Measurements from ENCODE around the gene NDUFAF4. TPM values are rescaled to one million over a fixed set of nuclear protein-coding genes. Genes with fewer than 3 reads are reported as not detected.
A peak's percentile ranks its signal among the peaks of the same experiment; 100 is the strongest.

Gene NDUFAF4
- total RNA-seq = 71.8 and 74.4 TPM in 2 replicates

DNA sequence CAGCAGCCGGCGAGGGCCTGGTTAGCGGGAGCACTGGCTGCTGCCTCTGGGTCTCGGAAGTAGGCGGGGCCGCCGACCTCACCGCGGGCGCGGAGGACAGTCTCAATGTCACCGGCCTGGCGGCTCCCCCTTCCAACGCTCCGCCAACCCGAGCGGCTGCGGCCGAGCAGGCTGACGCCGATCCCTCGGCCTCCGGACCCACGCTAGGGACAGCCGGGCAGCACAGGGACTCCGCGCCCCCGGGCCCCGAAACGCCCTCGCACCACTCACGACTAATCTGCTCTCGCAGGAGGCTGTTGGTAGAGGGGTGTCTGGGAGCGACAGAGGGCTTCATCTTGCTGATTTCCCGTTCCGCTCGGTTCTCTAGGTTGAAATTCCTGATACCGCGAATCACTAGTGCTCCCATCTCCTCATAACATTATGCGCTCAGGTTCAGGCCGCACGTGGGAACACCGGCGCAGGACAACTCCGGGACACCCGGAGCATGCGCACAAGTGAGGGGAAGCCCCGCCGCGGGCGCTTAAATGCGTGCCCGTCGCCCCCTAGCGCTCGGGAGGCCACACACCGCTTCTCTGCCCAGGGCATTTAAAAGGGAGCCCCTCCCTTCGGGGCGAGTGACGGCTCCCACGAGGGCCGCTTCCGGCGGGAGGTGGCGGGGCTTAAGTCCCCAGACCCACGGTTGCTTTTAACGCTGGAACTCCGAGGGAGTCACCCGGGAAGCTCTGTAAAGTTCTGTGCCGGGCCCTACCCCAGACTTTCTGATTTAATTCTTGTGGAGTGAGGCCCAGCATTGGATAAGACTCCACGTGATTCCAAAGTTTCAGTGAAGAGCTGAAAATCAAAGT lies at the start of gene NDUFAF4:
Gene NDUFAF4 (minus strand): TSS at position 496 of the 845 bp plus-strand sequence. CDS start 90 bp downstream, at position 406.
- Mint-ChIP-seq H3K4me3 (peak within 1 kb of the TSS; percentile 85), H3K36me3 (ENCODE audit: low read depth) (peaks cover 20% of the 10 kb centered on the region), H3K27me3 (peaks cover 8% of the 10 kb centered on the region), H3K27ac (peak within 1 kb of the TSS; percentile 96), H3K9me3 (no peaks in the 10 kb centered on the region), H3K4me1 (peaks cover 16% of the 10 kb centered on the region)
- intact Hi-C loops (cut with micrococcal nuclease) = loop anchor here (1.0 to 5.0 kb wide), 9 partner anchors 10 to 495 kb away; partner anchors contain the start of genes GPR63, KLHL32 and MMS22L
- DNase-seq = peak; percentile 99

DNA sequence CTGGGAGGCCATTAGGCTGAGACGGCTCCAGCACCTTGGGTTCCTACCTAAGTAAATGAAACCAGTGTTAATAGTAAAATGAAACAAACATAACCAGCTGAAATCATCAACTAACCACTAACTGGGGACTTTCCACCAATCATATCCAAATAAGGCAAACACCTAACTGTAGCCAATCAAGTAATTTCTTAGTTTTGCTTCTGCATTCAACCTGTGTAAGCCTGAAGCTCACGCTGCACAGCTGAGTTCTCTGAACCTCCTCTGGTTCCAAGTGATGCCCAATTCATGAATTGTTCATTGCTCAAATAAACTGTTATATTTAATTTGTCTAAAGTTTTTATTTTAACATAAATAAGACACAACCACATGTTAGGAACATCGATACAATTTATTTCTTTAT lies 49.4 kb upstream of the NDUFAF4 start:
- DNase-seq = peak; percentile 59
- intact Hi-C loops (cut with micrococcal nuclease) = no loop called here

DNA sequence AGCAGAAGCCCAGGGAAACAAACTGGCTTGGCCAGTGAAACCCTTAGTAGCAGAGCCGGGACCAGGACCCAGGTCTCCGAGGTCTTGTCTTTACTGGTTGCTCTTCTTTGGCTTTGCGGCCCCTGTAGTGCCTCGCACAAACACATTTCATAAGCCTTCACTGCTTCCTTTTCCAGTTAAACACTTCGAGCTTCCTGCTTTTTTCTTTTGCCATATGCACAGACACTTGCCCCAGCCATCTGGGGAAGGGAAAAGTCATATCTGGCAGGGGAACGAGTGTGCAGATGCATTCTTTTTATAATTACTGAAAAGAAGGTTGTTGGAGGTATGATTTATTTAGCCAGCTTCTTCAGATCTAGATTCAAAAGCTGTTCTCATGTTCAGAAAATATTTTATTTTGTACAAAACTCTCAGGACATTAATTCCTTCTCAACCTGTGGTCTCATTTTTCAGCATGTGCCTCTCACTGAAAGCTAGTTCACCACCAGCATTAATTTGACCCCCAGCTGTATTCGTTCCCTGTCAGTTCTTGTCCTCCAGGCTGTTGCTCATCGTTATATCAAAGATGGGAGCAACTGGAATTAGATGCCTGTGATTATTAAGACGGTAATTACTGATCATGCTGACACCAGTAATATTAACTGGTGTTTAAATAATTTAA lies 46.0 kb upstream of the NDUFAF4 start:
- Mint-ChIP-seq H3K4me1 (peaks cover 12% of the 10 kb centered on the region), H3K36me3 (ENCODE audit: low read depth) (peaks cover 2% of the 10 kb centered on the region), H3K27me3 (peaks cover 5% of the 10 kb centered on the region), H3K9me3 (peaks cover 3% of the 10 kb centered on the region), H3K27ac (no peak overlapping the region), H3K4me3 (no peak overlapping the region)
- intact Hi-C loops (cut with micrococcal nuclease) = no loop called here
- no peak for DNase-seq

More for the DNA sequence above, 49.4 kb upstream of the NDUFAF4 start:
- H3K9me3 Mint-ChIP-seq = peaks cover 3% of the 10 kb centered on the region
- H3K27ac Mint-ChIP-seq = no peak overlapping the region
- peaks cover 2% of the 10 kb centered on the region for H3K36me3 Mint-ChIP-seq (ENCODE audit: low read depth)
- peaks cover 4% of the 10 kb centered on the region for H3K27me3 Mint-ChIP-seq
- H3K4me1 Mint-ChIP-seq = peaks cover 3% of the 10 kb centered on the region
- no peak overlapping the region for H3K4me3 Mint-ChIP-seq

DNA sequence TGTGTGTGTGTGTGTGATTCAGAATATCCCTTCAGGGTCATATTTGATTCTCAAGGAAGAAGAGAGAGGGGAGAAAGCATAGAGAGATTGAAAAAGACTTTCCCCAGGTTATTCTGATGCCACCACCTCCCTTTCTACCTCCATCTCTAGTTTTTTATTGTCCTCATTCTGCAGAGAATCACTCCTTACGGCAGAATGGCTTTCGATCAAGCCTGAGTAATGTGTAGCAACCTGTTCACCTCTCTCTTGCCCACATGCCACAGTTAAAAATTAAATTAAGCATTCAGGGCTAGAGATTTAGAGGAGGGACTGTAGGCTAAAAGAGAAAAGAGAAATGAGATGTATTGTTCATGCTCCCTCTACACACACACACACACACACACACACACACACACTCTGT lies 45.0 kb upstream of the NDUFAF4 start:
- peaks cover 3% of the 10 kb centered on the region for H3K9me3 Mint-ChIP-seq
- no peak overlapping the region for H3K4me3 Mint-ChIP-seq
- no peak for DNase-seq
- no peak overlapping the region for H3K27ac Mint-ChIP-seq
- H3K27me3 Mint-ChIP-seq = peaks cover 5% of the 10 kb centered on the region
- intact Hi-C loops (cut with micrococcal nuclease) = no loop called here
- peaks cover 2% of the 10 kb centered on the region for H3K36me3 Mint-ChIP-seq (ENCODE audit: low read depth)
- peaks cover 12% of the 10 kb centered on the region for H3K4me1 Mint-ChIP-seq

DNA sequence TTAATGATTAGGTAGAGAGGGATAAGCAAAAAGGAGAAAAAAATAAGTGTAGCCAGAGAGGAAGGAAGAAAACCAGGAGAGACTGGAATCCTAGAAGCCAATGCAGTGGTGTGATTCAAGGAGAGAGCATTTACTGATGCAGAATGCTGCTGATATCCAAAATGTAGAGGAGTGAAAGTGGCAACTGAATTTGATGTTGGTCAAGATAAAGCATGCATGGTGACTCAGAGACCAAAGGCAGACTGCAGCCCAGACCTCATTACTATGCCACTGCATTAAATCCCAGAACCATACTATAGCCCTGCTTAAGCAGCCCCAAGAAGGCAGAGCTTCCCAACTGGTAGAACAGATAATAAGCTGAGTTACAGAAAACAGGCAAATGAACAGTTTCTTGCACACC lies 42.6 kb upstream of the NDUFAF4 start:
- no peak overlapping the region for H3K4me3 Mint-ChIP-seq
- no peaks in the 10 kb centered on the region for H3K9me3 Mint-ChIP-seq
- no peaks in the 10 kb centered on the region for H3K36me3 Mint-ChIP-seq (ENCODE audit: low read depth)
- H3K27me3 Mint-ChIP-seq = peaks cover 5% of the 10 kb centered on the region
- intact Hi-C loops (cut with micrococcal nuclease) = no loop called here
- no peak for DNase-seq
- peaks cover 8% of the 10 kb centered on the region for H3K4me1 Mint-ChIP-seq
- no peak overlapping the region for H3K27ac Mint-ChIP-seq

DNA sequence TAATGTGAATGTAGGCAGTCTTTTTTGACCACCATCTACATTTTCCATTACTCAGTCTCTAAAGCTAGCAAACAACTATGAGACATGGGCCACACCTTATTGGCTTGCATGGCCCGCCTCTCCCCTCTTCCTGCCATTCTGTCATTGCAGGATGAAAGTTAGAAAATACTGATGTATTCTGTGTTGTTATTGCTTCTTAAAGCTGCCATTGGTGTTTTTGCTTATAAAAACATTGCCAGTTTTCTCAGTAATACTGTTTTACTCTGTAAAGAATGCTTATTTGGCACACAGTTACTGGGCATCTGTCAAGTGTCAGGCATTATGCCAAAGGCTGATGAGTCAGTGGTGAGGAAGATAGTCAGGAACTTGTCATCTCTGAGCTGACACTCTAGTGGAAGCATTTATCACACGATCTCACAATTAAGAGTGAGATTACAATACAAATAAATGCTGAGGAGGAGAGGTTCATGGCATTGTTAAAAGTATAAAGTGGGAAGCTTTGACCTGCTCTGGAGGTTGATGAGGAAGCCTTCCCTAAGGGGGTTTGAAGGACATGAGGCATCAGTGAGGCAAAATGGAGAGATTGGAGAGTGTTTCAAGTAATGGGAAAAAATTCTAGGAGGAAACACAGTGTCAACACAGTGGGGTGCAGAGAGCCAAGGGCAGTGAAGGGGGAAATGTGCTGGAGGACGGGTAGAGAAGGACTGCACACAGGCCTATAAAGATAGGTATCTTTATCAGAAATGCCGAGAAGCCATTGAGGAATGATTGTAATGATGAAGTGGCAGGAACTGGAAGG lies 41.5 kb upstream of the NDUFAF4 start:
- no peaks in the 10 kb centered on the region for H3K36me3 Mint-ChIP-seq (ENCODE audit: low read depth)
- intact Hi-C loops (cut with micrococcal nuclease) = no loop called here

DNA sequence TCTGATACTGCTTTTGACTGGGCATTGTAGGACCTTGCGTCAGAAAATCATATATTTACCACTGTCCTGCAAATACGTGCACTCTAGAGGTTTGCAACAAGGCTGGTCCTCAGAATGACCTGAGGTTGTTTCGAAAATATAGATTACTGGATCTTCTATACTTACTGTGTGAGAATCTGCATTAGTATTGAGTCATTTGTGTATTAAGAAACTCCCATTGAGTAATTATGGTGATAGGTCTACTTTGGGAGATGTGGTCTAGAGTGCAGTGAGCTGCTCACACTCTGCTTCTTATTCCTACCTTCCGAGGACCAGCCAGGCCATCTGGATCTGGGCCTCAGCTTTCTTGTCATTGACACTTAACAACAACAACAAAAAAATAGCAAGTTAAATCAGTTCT lies 36.4 kb upstream of the NDUFAF4 start:
- intact Hi-C loops (cut with micrococcal nuclease) = no loop called here
- Mint-ChIP-seq H3K4me3 (no peak overlapping the region), H3K4me1 (peaks cover 1% of the 10 kb centered on the region), H3K27ac (no peak overlapping the region), H3K36me3 (ENCODE audit: low read depth) (no peaks in the 10 kb centered on the region), H3K27me3 (no peaks in the 10 kb centered on the region), H3K9me3 (no peaks in the 10 kb centered on the region)
- no peak for DNase-seq

More for the DNA sequence above, 41.5 kb upstream of the NDUFAF4 start:
- Mint-ChIP-seq H3K9me3 (no peaks in the 10 kb centered on the region), H3K27me3 (peaks cover 5% of the 10 kb centered on the region), H3K27ac (no peak overlapping the region), H3K4me1 (peaks cover 8% of the 10 kb centered on the region), H3K4me3 (no peak overlapping the region)
- no peak for DNase-seq

DNA sequence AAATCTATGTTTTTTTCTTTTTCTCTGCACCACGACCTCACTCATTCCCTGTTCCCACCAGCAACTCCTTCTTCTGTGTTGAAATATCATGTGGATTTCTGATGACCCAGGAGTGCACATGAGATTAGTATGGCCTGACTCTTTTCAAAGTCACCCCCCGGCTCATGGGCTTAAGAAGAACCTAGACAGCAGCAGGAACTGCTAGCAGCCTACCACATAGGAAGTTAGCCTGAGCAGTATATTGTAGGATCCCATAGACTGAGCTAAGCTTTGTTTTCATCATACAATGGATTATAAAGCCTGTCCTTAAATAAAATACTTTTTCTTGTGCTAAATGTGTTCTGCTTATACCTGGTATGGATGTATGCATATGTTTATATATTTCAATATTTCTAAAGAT lies 33.5 kb upstream of the NDUFAF4 start:
- no peak overlapping the region for H3K27ac Mint-ChIP-seq
- intact Hi-C loops (cut with micrococcal nuclease) = no loop called here
- H3K9me3 Mint-ChIP-seq = no peaks in the 10 kb centered on the region
- no peaks in the 10 kb centered on the region for H3K27me3 Mint-ChIP-seq
- no peak for DNase-seq
- H3K36me3 Mint-ChIP-seq (ENCODE audit: low read depth) = no peaks in the 10 kb centered on the region
- H3K4me1 Mint-ChIP-seq = no peaks in the 10 kb centered on the region
- H3K4me3 Mint-ChIP-seq = no peak overlapping the region

DNA sequence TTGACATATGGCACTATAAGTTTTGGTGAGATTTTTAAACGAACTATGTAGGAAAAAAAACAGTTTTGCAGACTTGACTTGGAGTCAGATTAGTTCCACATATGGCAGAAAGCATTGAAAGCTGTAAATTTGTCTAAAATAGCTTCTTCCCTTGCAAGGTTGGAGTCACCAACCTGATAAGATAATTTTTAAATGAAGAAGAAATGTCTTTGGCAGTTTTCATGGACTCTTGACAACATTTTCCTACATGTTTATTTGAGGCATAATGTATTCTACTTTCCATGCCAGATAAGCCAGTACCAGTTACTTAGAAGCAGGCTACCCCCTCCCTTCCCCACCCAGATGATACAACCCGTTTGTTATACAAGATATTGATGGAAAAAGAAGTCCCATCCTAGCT lies 32.0 kb upstream of the NDUFAF4 start:
- Mint-ChIP-seq H3K9me3 (no peaks in the 10 kb centered on the region), H3K4me3 (no peak overlapping the region), H3K27me3 (no peaks in the 10 kb centered on the region), H3K36me3 (ENCODE audit: low read depth) (no peaks in the 10 kb centered on the region), H3K27ac (no peak overlapping the region), H3K4me1 (peaks cover 10% of the 10 kb centered on the region)
- no peak for DNase-seq
- intact Hi-C loops (cut with micrococcal nuclease) = no loop called here

DNA sequence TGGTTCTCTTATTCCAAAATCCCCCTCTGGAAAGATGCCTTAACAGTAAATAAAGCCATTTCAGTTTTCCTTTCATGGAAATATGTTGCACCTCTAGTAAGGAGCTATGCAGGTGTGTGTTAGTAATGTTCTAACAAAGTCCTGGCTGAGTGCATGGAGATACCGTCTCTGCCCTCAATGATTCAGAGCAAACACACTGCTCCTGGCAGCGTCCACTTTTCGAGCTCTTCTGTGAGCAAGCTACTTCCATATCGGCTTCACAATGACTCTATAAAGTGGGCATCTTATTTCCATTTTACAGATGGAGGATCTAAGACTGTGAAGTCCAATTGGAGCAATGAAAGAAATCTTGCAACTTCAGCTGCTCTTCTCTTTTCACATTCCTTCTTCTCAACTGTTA lies 30.0 kb upstream of the NDUFAF4 start:
- no peaks in the 10 kb centered on the region for H3K27me3 Mint-ChIP-seq
- H3K4me3 Mint-ChIP-seq = no peak overlapping the region

DNA sequence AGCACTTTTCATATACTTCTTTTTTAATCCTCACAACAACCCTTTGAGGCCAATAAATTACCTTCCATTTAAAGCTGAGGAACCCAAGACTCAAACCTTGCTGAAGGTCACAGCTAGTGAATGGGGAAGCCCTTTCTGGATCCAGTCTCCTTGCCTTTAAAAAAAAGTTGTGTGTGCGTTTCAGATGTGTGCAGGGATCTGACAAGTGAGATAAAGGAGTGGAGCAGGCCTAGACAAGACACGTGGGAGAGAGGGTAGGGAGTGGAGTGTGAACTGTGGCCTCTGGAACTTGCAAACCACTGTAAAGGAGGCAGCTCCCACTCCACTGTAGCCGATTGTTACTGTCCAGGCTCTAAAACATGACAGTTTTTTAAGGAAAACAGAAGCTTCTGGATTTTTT lies 28.7 kb upstream of the NDUFAF4 start:
- intact Hi-C loops (cut with micrococcal nuclease) = no loop called here
- Mint-ChIP-seq H3K27ac (no peak overlapping the region), H3K9me3 (no peaks in the 10 kb centered on the region), H3K36me3 (ENCODE audit: low read depth) (no peaks in the 10 kb centered on the region), H3K27me3 (no peaks in the 10 kb centered on the region), H3K4me3 (no peak overlapping the region), H3K4me1 (peaks cover 31% of the 10 kb centered on the region)
- DNase-seq = no peak

More for the DNA sequence above, 30.0 kb upstream of the NDUFAF4 start:
- H3K36me3 Mint-ChIP-seq (ENCODE audit: low read depth) = no peaks in the 10 kb centered on the region
- intact Hi-C loops (cut with micrococcal nuclease) = no loop called here
- peaks cover 21% of the 10 kb centered on the region for H3K4me1 Mint-ChIP-seq
- no peak for DNase-seq
- H3K9me3 Mint-ChIP-seq = no peaks in the 10 kb centered on the region
- H3K27ac Mint-ChIP-seq = no peak overlapping the region

DNA sequence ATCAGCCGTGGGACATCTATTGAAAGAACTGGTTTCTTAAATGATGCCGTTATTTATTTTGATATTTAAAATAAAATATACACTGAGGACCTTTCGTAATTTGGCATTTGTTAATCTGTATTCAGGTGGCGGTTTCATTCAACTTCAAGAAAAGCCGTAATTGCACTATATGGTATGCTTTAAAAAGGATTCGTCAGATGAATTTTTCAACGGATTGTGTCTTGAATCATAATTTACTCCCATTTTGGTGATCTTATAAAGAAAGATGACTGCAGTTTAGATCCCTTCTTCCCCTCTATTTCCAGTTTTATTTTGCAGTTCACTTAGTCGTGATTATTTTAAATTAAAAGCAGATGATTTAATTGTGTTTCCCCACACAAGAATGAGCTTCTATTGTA lies 27.6 kb upstream of the NDUFAF4 start:
- intact Hi-C loops (cut with micrococcal nuclease) = no loop called here
- DNase-seq = no peak
- Mint-ChIP-seq H3K4me1 (peaks cover 31% of the 10 kb centered on the region), H3K27me3 (peaks cover 2% of the 10 kb centered on the region), H3K4me3 (peak overlapping the region; percentile 91), H3K9me3 (no peaks in the 10 kb centered on the region), H3K36me3 (ENCODE audit: low read depth) (no peaks in the 10 kb centered on the region), H3K27ac (peak overlapping the region; percentile 14)

DNA sequence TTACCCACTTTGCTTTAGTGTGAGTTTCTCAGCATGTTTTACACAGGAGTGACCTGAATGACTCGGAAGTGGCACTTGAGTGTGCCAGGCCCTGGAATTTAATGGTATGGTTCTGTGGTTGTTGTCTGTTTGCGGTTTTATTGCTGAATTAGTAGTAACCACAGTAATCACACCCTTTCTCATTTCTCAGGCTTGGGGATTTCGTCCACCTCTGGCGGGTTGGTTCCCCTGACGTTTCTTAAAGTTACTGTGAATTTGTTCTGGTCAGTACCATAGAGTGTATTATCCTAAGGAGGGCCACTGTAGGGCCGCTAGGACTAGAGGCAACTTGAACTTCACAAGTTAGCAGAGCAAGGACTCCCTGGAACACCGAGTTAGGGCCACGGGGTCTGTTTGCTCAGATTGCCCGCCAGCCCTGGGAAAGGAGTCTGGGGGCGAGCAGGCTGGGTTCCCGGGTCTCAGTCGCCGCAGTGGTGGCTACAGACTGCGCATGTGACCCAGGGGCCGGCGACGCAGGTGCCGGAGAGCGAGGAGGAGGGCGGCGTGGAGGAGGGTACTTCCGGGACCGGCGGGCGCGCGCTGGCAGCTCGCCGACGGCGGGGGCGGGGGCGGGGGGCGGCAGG lies 26.3 kb upstream of the NDUFAF4 start:
- Mint-ChIP-seq H3K4me1 (peaks cover 31% of the 10 kb centered on the region), H3K27me3 (peaks cover 3% of the 10 kb centered on the region), H3K9me3 (no peaks in the 10 kb centered on the region), H3K27ac (peak overlapping the region; percentile 91), H3K36me3 (ENCODE audit: low read depth) (no peaks in the 10 kb centered on the region), H3K4me3 (peak overlapping the region; percentile 91)
- intact Hi-C loops (cut with micrococcal nuclease) = loop anchor here (1.0 to 5.0 kb wide), 4 partner anchors 17 to 402 kb away; partner anchors contain the start of genes GPR63, NDUFAF4 and UFL1
- no peak for DNase-seq

Data from activated CD4-positive, alpha-beta T cell treated with anti-CD3 and anti-CD28 coated beads, Interleukin-2, amount 10 ng/mL, durations not matched to agents 24 days and 14 days (primary cell).